Kidney (tissue), 14 donors: ENCODE data around the gene ZBTB7C. TPM values are rescaled to one million over a fixed set of nuclear protein-coding genes. Genes with fewer than 3 reads are reported as not detected.

ENCODE experiments used
- DNase-seq, 5 donors: peaks; one replicate each; pipeline ENCODE4 v3.0.0-alpha.2; 2013 to 2020
- FAIRE-seq: peaks from 2 replicates; lab custom pipeline; 2012; peaks lifted over from hg19 to GRCh38; lab: Jason Lieb, UNC
- H3K27ac ChIP-seq, 2 donors: one replicate each; pipeline ENCODE4 v1.7.0; 2013; ENCODE audit warnings: low read depth in 2 of 2, low read length in 2 of 2, inconsistent platforms in 1 of 2
- H3K27me3 ChIP-seq: one replicate; pipeline ENCODE4 v1.7.1; 2013; ENCODE audit warnings: low read length, inconsistent platforms; ENCODE audit not compliant: control insufficient read depth, insufficient read depth
- H3K36me3 ChIP-seq, 3 donors: one replicate each; pipeline versions ENCODE4 v1.7.0 to v1.7.1; 2013; ENCODE audit warnings: low read length in 3 of 3, control low read depth in 1 of 3, inconsistent platforms in 1 of 3; ENCODE audit not compliant: insufficient read depth in 3 of 3, control insufficient read depth in 2 of 3
- H3K4me1 ChIP-seq, 3 donors: one replicate each; pipeline versions ENCODE4 v1.7.0 to v1.7.1; 2013; ENCODE audit warnings: low read length in 3 of 3, inconsistent platforms in 1 of 3, low read depth in 1 of 3; ENCODE audit not compliant: control insufficient read depth in 2 of 3, insufficient read depth in 2 of 3
- H3K4me3 ChIP-seq, 3 donors: one replicate each; pipeline versions ENCODE4 v1.7.0 to v1.8.1; 2013; ENCODE audit warnings: low read length in 3 of 3, control low read depth in 1 of 3, inconsistent platforms in 1 of 3
- H3K9ac ChIP-seq, 3 donors: one replicate each; pipeline versions ENCODE4 v1.7.0 to v1.7.1; 2013; ENCODE audit warnings: low read length in 3 of 3, control low read depth in 1 of 3, inconsistent platforms in 1 of 3
- H3K9me3 ChIP-seq, 3 donors: one replicate each; pipeline versions ENCODE4 v1.7.0 to v1.7.1; 2013; ENCODE audit warnings: low read length in 3 of 3, control low read depth in 1 of 3, inconsistent platforms in 1 of 3; ENCODE audit not compliant: control insufficient read depth in 2 of 3, insufficient read depth in 1 of 3
- intact Hi-C: fragments of 100-400 bp; cut with DNase I; formaldehyde crosslinking; loops from one replicate; pipeline ENCODE4 v1.11.1; 2022
- polyA plus RNA-seq: library from polyadenylated mRNA; stranded (reverse); fragments of 350-450 nt; fragmentation: Illumina TruSeq; extraction: RNeasy Lipid Tissue Mini Kit (QIAGEN cat#74804); gene quantifications from one replicate; pipeline ENCODE4 v1.2.3, GENCODE V29; 2014; ENCODE audit warnings: low read depth, low replicate concordance; ENCODE audit not compliant: insufficient read depth
- total RNA-seq: library from RNA; stranded (reverse); fragmentation: NEBNext Ultra II Directional; extraction: Animal tissue kit (Norgen Biotek cat#: 25700); gene quantifications from one replicate; pipeline ENCODE4 v1.2.1, GENCODE V29; 2021
- TF ChIP-seq, protein P1 (sequence below): IDR thresholded peaks from 3 replicates; pipeline ENCODE4 v1.5.1; 2012; ENCODE audit warnings: mild to moderate bottlenecking, moderate library complexity, borderline replicate concordance; ENCODE audit not compliant: insufficient read depth; ENCODE audit errors: extremely low read depth
- donor health status: control.
- donor health status: control.
- donor health status: control.
- donor health status: control.
- donor health status: control.
- donor health status: DM: yes; HTN: yes; CAD: no.
- donor health status: Normal renal cell carcinoma (clear cell type).

The ZBTB7C gene
- total and polyA plus RNA-seq, 2 donors from 2014 or later: 1.8 to 13.8 TPM

GRCh38 chr18:48398074-48398473, 11.1 kb downstream of the ZBTB7C start:
- TF ChIP-seq, protein P1, sequence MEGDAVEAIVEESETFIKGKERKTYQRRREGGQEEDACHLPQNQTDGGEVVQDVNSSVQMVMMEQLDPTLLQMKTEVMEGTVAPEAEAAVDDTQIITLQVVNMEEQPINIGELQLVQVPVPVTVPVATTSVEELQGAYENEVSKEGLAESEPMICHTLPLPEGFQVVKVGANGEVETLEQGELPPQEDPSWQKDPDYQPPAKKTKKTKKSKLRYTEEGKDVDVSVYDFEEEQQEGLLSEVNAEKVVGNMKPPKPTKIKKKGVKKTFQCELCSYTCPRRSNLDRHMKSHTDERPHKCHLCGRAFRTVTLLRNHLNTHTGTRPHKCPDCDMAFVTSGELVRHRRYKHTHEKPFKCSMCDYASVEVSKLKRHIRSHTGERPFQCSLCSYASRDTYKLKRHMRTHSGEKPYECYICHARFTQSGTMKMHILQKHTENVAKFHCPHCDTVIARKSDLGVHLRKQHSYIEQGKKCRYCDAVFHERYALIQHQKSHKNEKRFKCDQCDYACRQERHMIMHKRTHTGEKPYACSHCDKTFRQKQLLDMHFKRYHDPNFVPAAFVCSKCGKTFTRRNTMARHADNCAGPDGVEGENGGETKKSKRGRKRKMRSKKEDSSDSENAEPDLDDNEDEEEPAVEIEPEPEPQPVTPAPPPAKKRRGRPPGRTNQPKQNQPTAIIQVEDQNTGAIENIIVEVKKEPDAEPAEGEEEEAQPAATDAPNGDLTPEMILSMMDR: no peak
- no peak overlapping the region for H3K27ac ChIP-seq
- H3K4me3 ChIP-seq: no peak overlapping the region
- no peak for FAIRE-seq
- no peaks in the 10 kb centered on the region for H3K4me1 ChIP-seq
- intact Hi-C loops: no loop called here
- H3K36me3 ChIP-seq: no peaks in the 10 kb centered on the region
- peak in 1 of 5 donors; percentile 32 for DNase-seq
- H3K9me3 ChIP-seq: no peaks in the 10 kb centered on the region
- H3K9ac ChIP-seq: no peak overlapping the region
- no peaks in the 10 kb centered on the region for H3K27me3 ChIP-seq

DNA sequence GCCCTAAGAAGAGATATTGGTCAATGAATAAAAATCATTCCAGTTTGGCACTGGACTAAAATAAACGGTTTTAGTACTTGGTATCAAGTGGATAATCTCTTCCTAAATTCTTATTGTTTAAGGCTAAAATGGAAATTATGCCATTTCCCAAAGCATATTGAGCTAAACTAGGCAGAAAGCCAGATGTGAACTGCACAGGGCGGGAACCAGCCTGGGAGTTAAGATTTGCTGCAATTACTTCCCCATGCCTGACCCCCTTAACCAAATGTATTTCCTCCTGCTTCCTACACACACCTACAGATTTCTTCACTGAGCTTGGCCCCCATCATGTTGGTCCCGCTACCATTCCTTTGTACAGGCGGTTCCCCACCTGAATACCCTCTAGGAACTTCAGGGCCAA, 12.2 kb downstream of the ZBTB7C start:
- no peak overlapping the region for H3K4me3 ChIP-seq
- TF ChIP-seq, protein P1: no peak
- no peaks in the 10 kb centered on the region for H3K36me3 ChIP-seq
- H3K27me3 ChIP-seq: no peaks in the 10 kb centered on the region
- intact Hi-C loops: no loop called here
- H3K9ac ChIP-seq: no peak overlapping the region
- FAIRE-seq (no peak), DNase-seq (peak in 1 of 5 donors; percentile 4)
- no peaks in the 10 kb centered on the region for H3K9me3 ChIP-seq
- no peaks in the 10 kb centered on the region for H3K4me1 ChIP-seq
- H3K27ac ChIP-seq: no peak overlapping the region

GRCh38 chr18:48396561-48396960, 12.6 kb downstream of the ZBTB7C start:
- Histone ChIP-seq H3K36me3 (no peaks in the 10 kb centered on the region), H3K4me1 (no peaks in the 10 kb centered on the region), H3K4me3 (no peak overlapping the region), H3K27me3 (no peaks in the 10 kb centered on the region), H3K9me3 (no peaks in the 10 kb centered on the region), H3K27ac (no peak overlapping the region), H3K9ac (no peak overlapping the region)
- intact Hi-C loops: no loop called here
- TF ChIP-seq, protein P1: no peak
- FAIRE-seq: no peak
- DNase-seq: no peak

DNA sequence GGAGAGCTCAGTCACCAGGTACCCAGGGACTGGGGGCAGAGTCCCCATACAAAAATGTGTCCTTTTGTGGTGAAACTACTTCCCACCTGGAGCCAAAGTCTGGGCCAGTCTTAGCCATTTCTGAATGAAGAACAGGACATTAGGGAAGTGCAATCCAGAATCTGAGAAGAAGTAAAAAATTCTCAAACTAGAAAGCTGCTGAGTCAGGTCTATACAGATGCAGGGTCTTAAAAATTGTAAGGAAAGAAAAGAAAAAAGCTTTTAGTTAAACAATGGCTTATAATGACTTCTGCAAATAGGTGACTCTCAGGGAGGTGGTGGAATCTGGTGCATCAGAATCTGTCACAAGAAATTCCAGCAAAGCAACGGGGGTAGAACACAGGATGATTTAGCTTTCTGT, 13.5 kb downstream of the ZBTB7C start:
- Histone ChIP-seq H3K27me3 (no peaks in the 10 kb centered on the region), H3K4me1 (no peaks in the 10 kb centered on the region), H3K36me3 (no peaks in the 10 kb centered on the region), H3K4me3 (no peak overlapping the region), H3K9ac (no peak overlapping the region), H3K9me3 (no peaks in the 10 kb centered on the region), H3K27ac (no peak overlapping the region)
- intact Hi-C loops: no loop called here
- TF ChIP-seq, protein P1: no peak
- FAIRE-seq (no peak), DNase-seq (no peak)
